ENCODE results near the gene CD276.
"Not testable (repeated sequence)": the region's sequence is repeated elsewhere in the genome, so short reads cannot be mapped to it uniquely, and the experiment has no call there.

The CD276 gene

GRCh38 chr15:73684581-73685455 is 635 bp downstream of the CD276 start:
- DNase-seq (ENCODE audit: low read depth in 1 of 2, low spot score in 1 of 2), result no peak

- no peak for DNase-seq (ENCODE audit: low read depth in 1 of 2, low spot score in 1 of 2)
Observed at GRCh38 chr15:73685981-73686380, 1.8 kb downstream of the CD276 start.

- no peak for DNase-seq (ENCODE audit: low read depth in 1 of 2, low spot score in 1 of 2)
Observed at GRCh38 chr15:73686781-73687256, 2.6 kb downstream of the CD276 start.

- DNase-seq (ENCODE audit: low read depth in 1 of 2, low spot score in 1 of 2), result no peak
Observed at GRCh38 chr15:73687351-73687750, 3.2 kb downstream of the CD276 start.

- DNase-seq (ENCODE audit: low read depth in 1 of 2, low spot score in 1 of 2), result no peak
Observed at GRCh38 chr15:73688455-73688854, 4.3 kb downstream of the CD276 start.

GRCh38 chr15:73691396-73691795 is 7.2 kb downstream of the CD276 start:
- no peak for DNase-seq (ENCODE audit: low read depth in 1 of 2, low spot score in 1 of 2)

GRCh38 chr15:73694419-73694818 is 10.2 kb downstream of the CD276 start:
- DNase-seq (ENCODE audit: low read depth in 1 of 2, low spot score in 1 of 2), result no peak

- no peak for DNase-seq (ENCODE audit: low read depth in 1 of 2, low spot score in 1 of 2)
Observed at GRCh38 chr15:73695773-73696640, 11.8 kb downstream of the CD276 start.

GRCh38 chr15:73696641-73697001 is 12.4 kb downstream of the CD276 start:
- no peak for DNase-seq (ENCODE audit: low read depth in 1 of 2, low spot score in 1 of 2)

GRCh38 chr15:73697033-73697467 is 12.9 kb downstream of the CD276 start:
- DNase-seq (ENCODE audit: low read depth in 1 of 2, low spot score in 1 of 2), result peak; percentile 44 to 49

GRCh38 chr15:73699249-73700040 is 15.3 kb downstream of the CD276 start:
- DNase-seq (ENCODE audit: low read depth in 1 of 2, low spot score in 1 of 2), result no peak

GRCh38 chr15:73700041-73700842 is 16.1 kb downstream of the CD276 start:
- peak; percentile 40 to 52 for DNase-seq (ENCODE audit: low read depth in 1 of 2, low spot score in 1 of 2)

GRCh38 chr15:73702311-73703239 is 18.4 kb downstream of the CD276 start:
- not testable (repeated sequence) for DNase-seq (ENCODE audit: low read depth in 1 of 2, low spot score in 1 of 2)

- not testable (repeated sequence) for DNase-seq (ENCODE audit: low read depth in 1 of 2, low spot score in 1 of 2)
Observed at GRCh38 chr15:73703601-73704000, 19.4 kb downstream of the CD276 start.

- DNase-seq (ENCODE audit: low read depth in 1 of 2, low spot score in 1 of 2), result not testable (repeated sequence)
Observed at GRCh38 chr15:73704142-73704868, 20.1 kb downstream of the CD276 start.

- peak; percentile 13 to 49 for DNase-seq (ENCODE audit: low read depth in 1 of 2, low spot score in 1 of 2)
Observed at GRCh38 chr15:73704869-73705645, 20.9 kb downstream of the CD276 start.

GRCh38 chr15:73708691-73709090 is 24.5 kb downstream of the CD276 start:
- no peak for DNase-seq (ENCODE audit: low read depth in 1 of 2, low spot score in 1 of 2)

- no peak for DNase-seq (ENCODE audit: low read depth in 1 of 2, low spot score in 1 of 2)
Observed at GRCh38 chr15:73709241-73709640, 25.1 kb downstream of the CD276 start.

All from stimulated activated CD4-positive, alpha-beta T cell treated with anti-CD3 and anti-CD28 coated beads, Interleukin-15, amount 100 ng/mL, for 1 hour (primary cell).